HTERT RPE-1 (cell line): ENCODE data around the gene KCTD8.
"Not testable (repeated sequence)": the region's sequence is repeated elsewhere in the genome, so short reads cannot be mapped to it uniquely, and the experiment has no call there.

Source experiments
- in situ Hi-C: fragments of 300-500 bp; cut with MboI; formaldehyde crosslinking; loops from 4 replicates; pipeline ENCODE4 v1.14.3; 2020; ENCODE audit warnings: low sequenced_read_pairs

KCTD8 gene

GRCh38 chr4:44342800-44343199, 105.8 kb downstream of the KCTD8 start:
- in situ Hi-C loops, result no loop called here

DNA sequence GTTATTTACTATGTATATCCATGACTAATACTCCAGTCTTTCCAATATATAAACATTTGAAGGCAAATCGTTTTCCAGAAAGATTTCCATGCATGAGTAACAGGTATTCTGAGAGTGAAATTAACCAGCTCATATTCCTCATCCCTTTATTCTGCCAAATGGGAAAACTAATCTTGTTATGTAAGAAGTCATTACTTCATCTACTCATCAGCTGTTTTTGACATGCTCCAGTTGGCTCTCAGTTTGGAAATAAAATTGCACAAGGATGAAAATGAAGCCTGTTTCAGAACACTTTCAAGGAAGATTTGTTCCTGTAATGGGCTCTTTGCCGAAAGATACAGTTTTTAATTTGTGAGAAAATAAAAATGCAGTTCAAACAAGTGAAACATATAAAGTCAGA, 121.9 kb downstream of the KCTD8 start:
- in situ Hi-C loops, result no loop called here

DNA sequence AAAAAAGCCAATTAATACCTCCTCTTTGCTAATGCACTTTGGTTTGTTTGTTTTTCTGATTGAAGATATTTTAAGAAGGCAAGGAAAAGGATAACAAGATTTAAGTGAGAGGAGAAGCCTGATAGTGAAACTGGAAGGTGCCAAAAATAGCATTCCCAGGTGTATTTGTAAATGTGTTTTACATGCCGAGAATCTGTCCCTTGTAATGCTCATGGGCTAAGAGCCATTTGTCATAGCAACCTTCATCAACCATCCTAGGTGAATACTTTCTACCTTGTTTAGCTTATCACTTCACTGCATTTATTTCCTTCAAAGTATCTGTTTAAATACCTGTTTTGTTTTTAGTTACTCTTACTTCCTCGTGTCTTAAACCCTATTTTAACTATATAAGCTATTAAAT, 127.8 kb downstream of the KCTD8 start:
- in situ Hi-C loops, result no loop called here

- in situ Hi-C loops, result no loop called here
Observed at GRCh38 chr4:44319129-44319528, 129.5 kb downstream of the KCTD8 start.

- in situ Hi-C loops, result no loop called here
Observed at GRCh38 chr4:44313702-44314101, 134.9 kb downstream of the KCTD8 start.

DNA sequence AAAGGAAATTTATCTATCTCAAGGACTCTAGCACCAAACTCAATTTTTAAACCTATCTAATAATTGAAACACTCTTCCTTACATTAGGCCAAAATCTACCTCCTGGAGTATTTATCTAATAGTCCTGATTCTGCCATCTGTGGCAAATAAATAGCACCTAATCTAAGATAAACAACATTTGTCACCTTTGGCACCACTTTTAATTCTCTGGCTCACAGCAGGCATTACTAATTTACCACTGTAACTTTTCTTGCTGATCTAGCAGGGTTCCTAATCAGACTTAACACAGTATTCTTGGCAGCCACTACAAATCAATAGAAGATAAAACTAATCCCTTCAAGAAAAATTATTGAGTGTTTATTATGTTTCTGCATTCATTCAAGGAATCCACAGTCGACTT, 161.1 kb downstream of the KCTD8 start:
- in situ Hi-C loops, result no loop called here

DNA sequence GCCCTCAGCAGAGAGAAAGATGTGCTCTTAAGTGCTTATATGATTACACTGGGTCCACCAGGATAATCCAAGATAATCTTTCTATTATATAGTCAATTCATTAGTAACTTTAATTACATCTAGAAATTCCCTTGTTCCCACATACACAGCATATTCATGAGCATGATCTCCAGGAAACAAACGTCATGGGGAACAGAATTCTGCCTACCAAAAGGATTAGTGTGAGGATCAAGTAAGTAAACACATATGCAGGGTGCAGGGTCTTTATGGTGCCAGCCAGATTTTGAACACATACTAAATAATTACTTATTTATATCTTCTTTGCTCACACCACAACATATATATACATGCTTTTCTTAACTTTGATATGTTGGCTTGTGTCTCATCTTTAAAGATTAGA, 169.1 kb downstream of the KCTD8 start:
- in situ Hi-C loops, result no loop called here

DNA sequence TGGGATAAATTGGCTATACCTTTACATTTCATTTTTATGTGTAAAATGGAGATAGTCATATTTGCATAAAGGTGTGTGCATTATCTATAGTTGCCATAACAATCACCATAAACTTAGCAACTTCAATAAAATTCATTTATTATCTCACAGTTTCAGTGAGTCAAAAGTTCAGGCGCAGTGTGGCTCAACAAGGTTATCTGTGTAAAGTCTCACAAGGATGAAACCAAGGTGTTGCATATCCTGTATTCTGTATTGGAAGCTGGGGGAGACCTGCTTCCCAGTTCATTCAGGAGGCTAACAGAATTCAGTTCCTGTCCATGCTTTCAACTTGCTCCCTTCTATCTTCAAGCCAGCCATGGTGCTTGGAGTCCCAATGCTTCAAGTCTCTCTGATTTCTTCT, 169.5 kb downstream of the KCTD8 start:
- in situ Hi-C loops, result no loop called here

GRCh38 chr4:44257461-44257860, 191.1 kb downstream of the KCTD8 start:
- in situ Hi-C loops, result no loop called here

DNA sequence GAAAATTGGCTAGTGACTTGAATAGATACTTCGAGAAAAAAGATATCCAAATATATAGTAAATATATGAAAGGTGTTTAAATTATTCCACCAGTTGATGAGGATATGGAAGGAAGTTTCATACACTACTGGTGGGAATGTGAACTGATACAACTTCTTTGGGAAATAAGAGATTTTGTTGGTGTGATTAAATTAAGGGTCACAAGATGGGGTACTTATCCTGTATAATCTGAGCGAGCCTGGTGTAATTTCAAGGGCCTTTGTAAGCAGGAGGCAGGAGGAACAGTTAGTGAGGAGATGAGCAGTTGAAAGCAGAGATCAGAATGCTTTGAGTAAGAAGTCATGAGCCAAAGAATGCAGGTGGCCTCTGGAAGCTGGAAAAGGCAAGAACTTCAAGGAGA, 192.2 kb downstream of the KCTD8 start:
- in situ Hi-C loops, result no loop called here

- in situ Hi-C loops, result no loop called here
Observed at GRCh38 chr4:44237643-44238042, 211.0 kb downstream of the KCTD8 start.

DNA sequence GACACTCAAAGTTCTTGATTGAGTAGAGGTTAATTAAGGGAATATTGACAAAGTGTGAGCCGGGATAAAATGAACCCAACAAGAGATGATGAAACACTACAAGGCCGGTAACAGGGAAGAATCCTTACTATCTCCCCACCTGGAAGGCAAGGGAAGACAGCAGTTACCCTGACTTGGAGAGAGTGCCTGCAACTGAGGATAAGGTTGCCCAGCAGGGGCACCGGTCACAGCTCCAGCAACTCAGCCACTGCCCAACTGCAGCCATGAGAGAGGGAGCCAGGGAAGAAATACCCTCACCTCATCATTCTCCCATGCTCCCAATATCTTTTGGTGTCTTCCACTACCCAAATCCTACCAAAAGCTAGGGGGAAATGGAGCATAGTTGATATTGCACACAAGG, 212.7 kb downstream of the KCTD8 start:
- in situ Hi-C loops, result no loop called here

GRCh38 chr4:44232262-44232661, 216.3 kb downstream of the KCTD8 start:
- in situ Hi-C loops, result no loop called here

DNA sequence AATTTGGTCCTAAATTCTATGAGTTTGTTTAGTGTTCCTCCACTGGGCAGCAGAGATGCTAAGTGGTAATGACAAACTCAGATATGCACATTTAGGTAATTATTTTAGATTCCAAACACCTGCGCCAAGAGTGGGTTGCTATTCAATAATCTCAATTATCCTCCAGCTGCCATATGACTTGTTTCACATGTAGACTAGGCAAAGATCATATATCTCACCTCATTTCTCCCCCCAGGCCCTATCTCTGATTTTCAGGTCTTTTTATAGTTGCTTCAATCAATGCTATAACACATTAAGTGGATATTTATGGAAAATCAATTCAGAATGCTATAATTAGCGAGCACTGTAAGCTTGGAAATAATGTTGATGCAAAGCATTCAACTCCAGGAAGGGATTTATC, 217.6 kb downstream of the KCTD8 start:
- in situ Hi-C loops, result no loop called here

DNA sequence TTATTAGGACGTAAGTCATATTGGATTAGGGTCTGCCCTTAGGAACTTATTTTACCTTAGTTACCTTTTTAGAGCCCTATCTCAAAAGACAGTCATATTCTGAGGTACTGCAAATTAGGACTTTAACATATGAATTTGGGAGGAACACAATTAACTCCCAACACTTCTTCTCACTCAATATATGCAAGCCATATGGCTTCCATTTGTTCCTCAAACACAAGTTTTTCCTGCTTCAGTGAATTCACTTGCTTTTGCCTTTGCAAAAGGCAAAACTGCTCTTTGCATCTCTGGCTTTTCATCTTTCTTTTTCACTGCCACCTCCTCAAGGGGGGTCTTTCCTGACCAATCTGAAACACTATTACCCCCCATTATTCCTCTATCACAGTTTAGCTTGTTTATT, 220.3 kb downstream of the KCTD8 start:
- in situ Hi-C loops, result no loop called here

GRCh38 chr4:44221407-44221806, 227.2 kb downstream of the KCTD8 start:
- in situ Hi-C loops, result no loop called here

GRCh38 chr4:44210750-44211149, 237.9 kb downstream of the KCTD8 start:
- in situ Hi-C loops, result no loop called here

DNA sequence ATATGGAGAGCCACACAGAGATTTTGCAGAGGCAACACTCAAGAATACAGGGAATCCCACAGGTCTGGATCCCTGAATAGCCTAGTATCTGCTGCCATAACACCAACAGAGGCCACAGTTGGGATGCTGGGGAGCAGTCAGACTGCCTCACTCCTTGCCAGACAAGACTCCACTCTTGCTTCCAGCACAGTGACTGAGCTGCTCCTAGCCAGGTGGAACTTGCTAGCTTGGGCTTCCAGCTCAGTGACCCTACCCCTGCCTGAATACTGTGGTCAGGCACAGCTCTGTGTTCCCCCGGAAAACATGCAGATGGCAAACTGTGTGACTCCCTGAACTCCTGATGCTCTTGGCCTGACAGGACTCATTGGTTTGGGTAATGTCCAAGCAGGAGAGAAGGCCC, 251.8 kb downstream of the KCTD8 start:
- in situ Hi-C loops, result no loop called here

- in situ Hi-C loops, result no loop called here
Observed at GRCh38 chr4:44194365-44194764, 254.2 kb downstream of the KCTD8 start.

GRCh38 chr4:44186850-44187246, 261.8 kb downstream of the KCTD8 start:
- in situ Hi-C loops, result no loop called here

- in situ Hi-C loops, result no loop called here
Observed at GRCh38 chr4:44186096-44186849, 262.3 kb downstream of the KCTD8 start.

- in situ Hi-C loops, result not testable (repeated sequence)
Observed at GRCh38 chr4:44181491-44182349, 266.9 kb downstream of the KCTD8 start.
